Cardiac fibroblast (primary cell): ENCODE results near the gene RNF213.
A peak's percentile ranks its signal among the peaks of the same experiment; 100 is the strongest.

Source experiments
- DNase-seq, 2 donors: peaks; one replicate each; pipeline versions ENCODE4 v3.0.0 to v3.0.0-alpha.2; 2010; ENCODE audit warnings: low read depth in 2 of 2
- H3K4me3 ChIP-seq, 2 donors: replicated peaks in 1 of 2; 1 replicate in 1 of 2; 2 replicates in 1 of 2; pipeline ENCODE4 v1.5.1; 2011; ENCODE audit warnings: low read depth in 2 of 2, low read length in 2 of 2, mild to moderate bottlenecking in 2 of 2, moderate library complexity in 1 of 2
- TF ChIP-seq, protein P1 (sequence below): IDR thresholded peaks from one replicate; pipeline ENCODE4 v1.5.1; 2011; ENCODE audit warnings: low read depth, mild to moderate bottlenecking, low read length, inconsistent platforms

The RNF213 gene

GRCh38 chr17:80262775-80263244 lies 2.2 kb downstream of the RNF213 start:
- TF ChIP-seq, protein P1, sequence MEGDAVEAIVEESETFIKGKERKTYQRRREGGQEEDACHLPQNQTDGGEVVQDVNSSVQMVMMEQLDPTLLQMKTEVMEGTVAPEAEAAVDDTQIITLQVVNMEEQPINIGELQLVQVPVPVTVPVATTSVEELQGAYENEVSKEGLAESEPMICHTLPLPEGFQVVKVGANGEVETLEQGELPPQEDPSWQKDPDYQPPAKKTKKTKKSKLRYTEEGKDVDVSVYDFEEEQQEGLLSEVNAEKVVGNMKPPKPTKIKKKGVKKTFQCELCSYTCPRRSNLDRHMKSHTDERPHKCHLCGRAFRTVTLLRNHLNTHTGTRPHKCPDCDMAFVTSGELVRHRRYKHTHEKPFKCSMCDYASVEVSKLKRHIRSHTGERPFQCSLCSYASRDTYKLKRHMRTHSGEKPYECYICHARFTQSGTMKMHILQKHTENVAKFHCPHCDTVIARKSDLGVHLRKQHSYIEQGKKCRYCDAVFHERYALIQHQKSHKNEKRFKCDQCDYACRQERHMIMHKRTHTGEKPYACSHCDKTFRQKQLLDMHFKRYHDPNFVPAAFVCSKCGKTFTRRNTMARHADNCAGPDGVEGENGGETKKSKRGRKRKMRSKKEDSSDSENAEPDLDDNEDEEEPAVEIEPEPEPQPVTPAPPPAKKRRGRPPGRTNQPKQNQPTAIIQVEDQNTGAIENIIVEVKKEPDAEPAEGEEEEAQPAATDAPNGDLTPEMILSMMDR = no peak
- DNase-seq = no peak
- peak overlapping the region in 1 of 2 donors; percentile 38 for H3K4me3 ChIP-seq

- TF ChIP-seq, protein P1 = no peak
- peak; percentile 89 for DNase-seq
- peak overlapping the region; percentile 16 to 38 for H3K4me3 ChIP-seq
Observed at GRCh38 chr17:80263253-80264204, 2.9 kb downstream of the RNF213 start.

DNA sequence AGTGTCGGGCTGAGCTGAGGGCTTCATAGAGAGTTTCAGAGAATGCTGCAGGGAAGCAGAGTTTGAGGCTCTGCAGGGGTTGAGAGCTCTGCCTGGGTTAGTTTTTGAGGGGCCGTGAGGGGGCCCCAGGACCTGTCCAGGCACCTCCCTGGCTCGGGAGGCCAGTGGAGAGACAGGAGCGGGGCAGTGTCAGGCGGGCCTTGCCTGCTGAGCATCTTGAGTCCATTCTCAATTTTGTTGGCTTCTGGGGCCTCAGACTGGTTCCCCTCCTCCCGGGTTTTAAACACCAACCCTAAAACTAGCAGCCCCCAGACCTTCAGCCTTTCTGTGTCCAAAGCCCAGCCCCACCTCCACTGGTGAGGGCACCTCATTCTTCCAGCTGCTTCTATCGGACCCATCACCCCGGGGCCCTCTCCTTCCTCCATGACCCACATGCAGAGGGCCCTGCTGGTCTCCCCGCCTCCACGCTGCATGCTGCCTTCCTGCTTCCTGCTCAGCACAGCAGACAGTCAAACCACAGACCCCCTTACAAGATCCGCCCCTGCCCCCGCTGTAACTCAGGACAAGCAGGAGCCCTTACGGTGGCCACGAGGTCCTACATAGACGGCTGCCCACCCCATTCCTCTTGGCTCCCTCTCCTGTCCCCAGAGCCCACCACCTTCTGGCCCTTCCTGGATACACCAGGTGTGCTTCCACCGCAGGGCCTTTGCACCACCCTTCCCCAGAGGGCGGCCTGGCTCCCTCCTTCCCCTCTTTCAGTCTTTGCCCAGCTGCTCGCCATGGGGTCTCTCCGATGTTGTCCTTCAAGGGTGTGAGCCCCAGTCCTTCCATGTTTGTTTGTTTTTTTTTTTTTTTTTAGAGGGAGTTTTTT lies 3.8 kb downstream of the RNF213 start:
- TF ChIP-seq, protein P1 = no peak
- DNase-seq = no peak
- H3K4me3 ChIP-seq = no peak overlapping the region

DNA sequence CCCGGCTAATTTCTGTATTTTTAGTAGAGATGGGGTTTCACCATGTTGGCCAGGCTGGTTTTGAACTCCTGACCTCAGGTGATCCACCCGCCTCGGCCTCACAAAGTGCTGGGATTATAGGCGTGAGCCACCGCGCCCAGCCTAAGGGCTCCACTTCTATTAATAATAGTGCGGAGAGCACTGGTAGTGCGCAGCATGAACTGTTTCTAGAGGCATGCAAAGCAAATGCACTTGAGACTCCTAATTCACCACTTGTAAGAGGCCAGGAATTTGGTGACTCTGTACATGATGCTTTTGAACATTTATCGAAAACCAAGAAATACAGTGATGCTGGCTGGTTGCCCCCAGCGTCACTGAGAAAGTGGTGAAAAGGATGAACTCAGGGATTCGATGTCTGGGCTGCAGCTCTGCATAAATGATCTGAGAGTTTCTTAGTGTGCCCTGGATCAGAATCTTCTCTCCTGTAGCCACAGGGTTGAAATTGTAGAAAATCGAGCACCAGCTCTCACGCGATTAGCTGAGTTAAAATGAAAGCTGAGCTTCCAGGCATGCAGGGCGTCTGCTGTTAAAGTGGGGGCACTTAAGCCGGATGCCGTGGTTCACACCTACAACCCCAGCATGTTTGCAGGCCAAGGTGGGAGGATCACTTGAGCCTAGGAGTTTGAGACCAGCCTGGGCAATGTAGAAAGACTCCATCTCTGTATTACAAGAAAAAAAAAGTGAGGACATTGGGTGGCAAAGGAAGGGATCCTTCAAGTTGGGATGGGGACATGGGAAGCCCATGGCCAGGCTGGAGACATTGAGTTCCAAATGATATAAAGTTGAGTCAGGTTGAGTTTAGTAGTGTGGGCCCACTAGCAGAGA lies 4.8 kb downstream of the RNF213 start:
- no peak overlapping the region for H3K4me3 ChIP-seq
- TF ChIP-seq, protein P1 = no peak
- DNase-seq = no peak

- DNase-seq = no peak
- no peak overlapping the region for H3K4me3 ChIP-seq
- TF ChIP-seq, protein P1 = no peak
Observed at GRCh38 chr17:80267391-80267790, 6.7 kb downstream of the RNF213 start.

GRCh38 chr17:80268427-80268826 lies 7.8 kb downstream of the RNF213 start:
- TF ChIP-seq, protein P1 = no peak
- H3K4me3 ChIP-seq = no peak overlapping the region
- no peak for DNase-seq
